ENCODE results near the gene HRAS.

HRAS gene

GRCh38 chr11:567629-568292 is 32.4 kb upstream of the HRAS start:
- H3K9me3 ChIP-seq (ENCODE audit: control insufficient read depth in 5 of 5, low read length in 5 of 5): no peaks in the 10 kb centered on the region
- peaks cover 2 to 17% (median 15%) of the 10 kb centered on the region in 5 donors for H3K4me1 ChIP-seq (ENCODE audit: control insufficient read depth in 5 of 5, insufficient read depth in 5 of 5, low read length in 5 of 5)
- peak overlapping the region in 1 of 5 donors; percentile 62 for H3K9ac ChIP-seq (ENCODE audit: low read length in 5 of 5)
- H3K27ac ChIP-seq (ENCODE audit: low read depth, low read length): no peak overlapping the region
- peak overlapping the region in 4 of 5 donors; percentile 22 to 70 (median 36) for H3K4me3 ChIP-seq (ENCODE audit: low read depth in 1 of 5, low read length in 5 of 5)
- peaks cover 0 to 4% (median 0%) of the 10 kb centered on the region in 5 donors for H3K27me3 ChIP-seq (ENCODE audit: control insufficient read depth in 5 of 5, insufficient read depth in 4 of 5, low read length in 5 of 5)
- H3K36me3 ChIP-seq (ENCODE audit: control insufficient read depth in 5 of 5, insufficient read depth in 5 of 5, low read length in 5 of 5): peaks cover 0 to 3% (median 0%) of the 10 kb centered on the region in 5 donors

DNA sequence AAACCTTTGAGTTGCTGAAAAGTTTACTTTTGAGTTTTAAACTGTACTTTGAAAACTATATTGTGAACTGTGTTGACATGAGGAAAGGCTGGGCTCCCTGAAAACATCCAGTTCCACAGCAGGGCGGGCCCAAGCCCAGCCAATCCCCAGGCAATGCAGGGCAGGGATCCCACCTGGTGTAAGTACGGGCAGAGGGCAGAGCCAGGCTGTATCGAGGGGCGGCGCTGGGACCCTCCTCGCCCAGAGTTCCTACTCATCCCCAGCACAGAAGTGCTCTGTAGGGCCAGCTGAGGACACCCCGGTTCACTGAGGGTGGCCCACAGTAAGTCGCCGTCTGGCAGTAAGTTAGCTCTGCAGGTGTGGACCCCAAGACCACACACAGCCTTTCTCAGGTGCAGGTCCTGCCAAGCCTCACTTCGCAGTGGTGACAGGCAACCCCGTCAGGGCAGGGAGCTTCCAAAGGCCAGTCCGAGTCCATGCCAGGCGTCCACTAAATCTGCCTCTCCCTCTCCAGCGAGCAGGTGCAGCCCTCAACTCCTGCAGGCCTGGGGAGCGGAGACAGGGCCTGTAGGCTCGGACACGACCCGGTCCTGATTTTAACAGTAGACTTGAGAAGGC is 31.7 kb upstream of the HRAS start:
- Histone ChIP-seq H3K9me3 (ENCODE audit: control insufficient read depth in 5 of 5, low read length in 5 of 5) (no peaks in the 10 kb centered on the region), H3K36me3 (ENCODE audit: control insufficient read depth in 5 of 5, insufficient read depth in 5 of 5, low read length in 5 of 5) (peaks cover 0 to 3% (median 0%) of the 10 kb centered on the region in 5 donors), H3K27ac (ENCODE audit: low read depth, low read length) (no peak overlapping the region), H3K27me3 (ENCODE audit: control insufficient read depth in 5 of 5, insufficient read depth in 4 of 5, low read length in 5 of 5) (peaks cover 0 to 4% (median 0%) of the 10 kb centered on the region in 5 donors), H3K9ac (ENCODE audit: low read length in 5 of 5) (no peak overlapping the region), H3K4me1 (ENCODE audit: control insufficient read depth in 5 of 5, insufficient read depth in 5 of 5, low read length in 5 of 5) (peaks cover 2 to 17% (median 15%) of the 10 kb centered on the region in 5 donors), H3K4me3 (ENCODE audit: low read depth in 1 of 5, low read length in 5 of 5) (no peak overlapping the region)

DNA sequence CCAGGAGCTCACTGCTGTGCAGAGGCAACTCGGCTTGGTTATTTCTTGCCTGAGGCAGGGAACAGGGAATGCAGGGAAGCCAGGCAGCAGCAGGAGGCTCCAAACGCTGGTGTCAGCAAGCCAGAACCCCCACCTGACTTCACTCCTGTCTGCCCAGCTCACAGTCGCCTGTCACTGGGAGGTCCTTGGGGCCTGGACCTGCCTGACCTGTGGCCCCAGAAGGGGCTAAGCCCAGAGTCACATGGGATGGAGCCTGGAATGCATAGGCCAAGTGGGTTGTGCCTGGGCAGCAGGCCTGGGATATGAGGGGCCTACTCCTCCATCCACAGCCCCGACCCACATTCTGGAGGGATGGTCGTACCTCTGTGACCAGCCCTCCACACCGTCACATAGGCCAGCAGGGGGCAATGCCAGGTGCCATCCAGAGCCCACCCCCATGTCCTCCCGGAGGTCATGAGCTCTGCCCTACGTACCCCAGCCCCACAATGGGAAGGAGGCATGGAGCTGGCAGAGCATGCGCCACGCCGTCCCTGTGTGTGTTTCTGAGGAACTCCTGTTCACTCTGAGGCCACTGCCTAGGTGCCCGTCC is 30.6 kb upstream of the HRAS start:
- no peaks in the 10 kb centered on the region for H3K9me3 ChIP-seq (ENCODE audit: control insufficient read depth in 5 of 5, low read length in 5 of 5)
- H3K4me1 ChIP-seq (ENCODE audit: control insufficient read depth in 5 of 5, insufficient read depth in 5 of 5, low read length in 5 of 5): peaks cover 2 to 27% (median 24%) of the 10 kb centered on the region in 5 donors
- H3K27ac ChIP-seq (ENCODE audit: low read depth, low read length): no peak overlapping the region
- no peak overlapping the region for H3K4me3 ChIP-seq (ENCODE audit: low read depth in 1 of 5, low read length in 5 of 5)
- no peak overlapping the region for H3K9ac ChIP-seq (ENCODE audit: low read length in 5 of 5)
- H3K36me3 ChIP-seq (ENCODE audit: control insufficient read depth in 5 of 5, insufficient read depth in 5 of 5, low read length in 5 of 5): peaks cover 0 to 3% (median 0%) of the 10 kb centered on the region in 5 donors
- H3K27me3 ChIP-seq (ENCODE audit: control insufficient read depth in 5 of 5, insufficient read depth in 4 of 5, low read length in 5 of 5): no peaks in the 10 kb centered on the region

GRCh38 chr11:563812-564578 is 28.6 kb upstream of the HRAS start:
- no peak overlapping the region for H3K27ac ChIP-seq (ENCODE audit: low read depth, low read length)
- H3K36me3 ChIP-seq (ENCODE audit: control insufficient read depth in 5 of 5, insufficient read depth in 5 of 5, low read length in 5 of 5): peaks cover 0 to 3% (median 0%) of the 10 kb centered on the region in 5 donors
- H3K4me1 ChIP-seq (ENCODE audit: control insufficient read depth in 5 of 5, insufficient read depth in 5 of 5, low read length in 5 of 5): peaks cover 0 to 29% (median 24%) of the 10 kb centered on the region in 5 donors

GRCh38 chr11:563066-563811 is 27.9 kb upstream of the HRAS start:
- Histone ChIP-seq H3K27ac (ENCODE audit: low read depth, low read length) (no peak overlapping the region), H3K4me1 (ENCODE audit: control insufficient read depth in 5 of 5, insufficient read depth in 5 of 5, low read length in 5 of 5) (peaks cover 0 to 27% (median 23%) of the 10 kb centered on the region in 5 donors), H3K27me3 (ENCODE audit: control insufficient read depth in 5 of 5, insufficient read depth in 4 of 5, low read length in 5 of 5) (peaks cover 4 to 17% (median 13%) of the 10 kb centered on the region in 5 donors), H3K9me3 (ENCODE audit: control insufficient read depth in 5 of 5, low read length in 5 of 5) (no peaks in the 10 kb centered on the region), H3K36me3 (ENCODE audit: control insufficient read depth in 5 of 5, insufficient read depth in 5 of 5, low read length in 5 of 5) (peaks cover 0 to 3% (median 0%) of the 10 kb centered on the region in 5 donors), H3K4me3 (ENCODE audit: low read depth in 1 of 5, low read length in 5 of 5) (no peak overlapping the region), H3K9ac (ENCODE audit: low read length in 5 of 5) (no peak overlapping the region)

More at GRCh38 chr11:563812-564578, 28.6 kb upstream of the HRAS start:
- no peaks in the 10 kb centered on the region for H3K9me3 ChIP-seq (ENCODE audit: control insufficient read depth in 5 of 5, low read length in 5 of 5)
- no peak overlapping the region for H3K9ac ChIP-seq (ENCODE audit: low read length in 5 of 5)
- H3K27me3 ChIP-seq (ENCODE audit: control insufficient read depth in 5 of 5, insufficient read depth in 4 of 5, low read length in 5 of 5): peaks cover 3 to 9% (median 6%) of the 10 kb centered on the region in 5 donors
- no peak overlapping the region for H3K4me3 ChIP-seq (ENCODE audit: low read depth in 1 of 5, low read length in 5 of 5)

DNA sequence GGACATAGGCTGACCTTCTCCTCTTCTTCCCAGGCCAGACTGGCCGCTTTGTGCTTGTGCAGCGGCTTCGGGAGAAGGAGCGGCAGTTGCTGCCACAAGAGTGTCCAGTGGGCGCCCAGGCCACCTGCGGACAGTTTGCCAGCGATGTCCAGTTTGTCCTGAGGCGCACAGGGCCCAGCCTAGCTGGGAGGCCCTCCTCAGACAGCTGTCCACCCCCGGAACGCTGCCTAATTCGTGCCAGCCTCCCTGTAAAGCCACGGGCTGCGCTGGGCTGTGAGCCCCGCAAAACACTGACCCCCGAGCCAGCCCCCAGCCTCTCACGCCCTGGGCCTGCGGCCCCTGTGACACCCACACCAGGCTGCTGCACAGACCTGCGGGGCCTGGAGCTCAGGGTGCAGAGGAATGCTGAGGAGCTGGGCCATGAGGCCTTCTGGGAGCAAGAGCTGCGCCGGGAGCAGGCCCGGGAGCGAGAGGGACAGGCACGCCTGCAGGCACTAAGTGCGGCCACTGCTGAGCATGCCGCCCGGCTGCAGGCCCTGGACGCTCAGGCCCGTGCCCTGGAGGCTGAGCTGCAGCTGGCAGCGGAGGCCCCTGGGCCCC is 26.8 kb upstream of the HRAS start:
- Histone ChIP-seq H3K27ac (ENCODE audit: low read depth, low read length) (no peak overlapping the region), H3K36me3 (ENCODE audit: control insufficient read depth in 5 of 5, insufficient read depth in 5 of 5, low read length in 5 of 5) (peaks cover 0 to 3% (median 0%) of the 10 kb centered on the region in 5 donors), H3K9me3 (ENCODE audit: control insufficient read depth in 5 of 5, low read length in 5 of 5) (no peaks in the 10 kb centered on the region), H3K4me3 (ENCODE audit: low read depth in 1 of 5, low read length in 5 of 5) (peak overlapping the region in 1 of 5 donors; percentile 68), H3K4me1 (ENCODE audit: control insufficient read depth in 5 of 5, insufficient read depth in 5 of 5, low read length in 5 of 5) (peaks cover 0 to 20% (median 16%) of the 10 kb centered on the region in 5 donors), H3K9ac (ENCODE audit: low read length in 5 of 5) (peak overlapping the region in 1 of 5 donors; percentile 23), H3K27me3 (ENCODE audit: control insufficient read depth in 5 of 5, insufficient read depth in 4 of 5, low read length in 5 of 5) (peaks cover 13 to 26% (median 22%) of the 10 kb centered on the region in 5 donors)

DNA sequence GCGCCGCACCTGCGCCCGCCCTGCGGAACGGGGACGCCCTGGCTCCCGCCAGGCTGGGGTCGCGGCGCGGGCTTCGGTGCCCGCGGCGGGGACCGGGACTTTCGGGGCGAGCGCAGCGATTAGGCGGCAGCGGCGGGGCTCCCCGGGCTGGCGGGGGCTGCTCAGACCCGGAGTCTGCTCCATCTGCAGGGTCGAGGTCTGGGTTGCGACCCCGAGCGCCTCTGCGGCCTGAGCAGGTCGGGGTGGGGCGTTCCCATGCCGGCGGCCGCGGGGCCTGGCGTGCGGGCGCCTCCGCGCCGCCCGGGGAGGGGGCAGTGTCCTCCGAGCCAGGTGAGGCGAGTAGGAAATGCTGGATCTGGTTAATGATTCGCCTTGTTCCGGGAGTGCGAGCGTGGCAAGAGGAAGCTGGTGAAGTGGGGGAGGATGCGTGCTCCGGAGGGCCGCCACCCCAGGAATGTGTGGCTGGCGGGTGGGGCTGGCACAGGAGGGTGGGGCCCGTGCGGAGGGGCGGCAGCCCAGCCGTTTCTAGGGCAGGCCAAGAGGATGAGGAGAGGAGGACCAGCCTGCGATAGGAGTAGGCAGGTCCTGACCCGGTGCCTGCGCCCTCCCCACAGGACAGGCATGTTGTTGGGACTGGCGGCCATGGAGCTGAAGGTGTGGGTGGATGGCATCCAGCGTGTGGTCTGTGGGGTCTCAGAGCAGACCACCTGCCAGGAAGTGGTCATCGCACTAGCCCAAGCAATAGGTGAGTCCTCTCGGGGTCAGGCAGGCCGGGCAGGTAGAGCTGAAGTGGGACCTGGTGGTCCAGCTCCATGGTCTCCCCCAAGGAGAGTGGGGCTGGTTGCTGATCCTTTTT is 26.0 kb upstream of the HRAS start:
- H3K4me3 ChIP-seq (ENCODE audit: low read depth in 1 of 5, low read length in 5 of 5): peak overlapping the region in 4 of 5 donors; percentile 65 to 81 (median 70)
- H3K27me3 ChIP-seq (ENCODE audit: control insufficient read depth in 5 of 5, insufficient read depth in 4 of 5, low read length in 5 of 5): peaks cover 20 to 34% (median 30%) of the 10 kb centered on the region in 5 donors
- H3K36me3 ChIP-seq (ENCODE audit: control insufficient read depth in 5 of 5, insufficient read depth in 5 of 5, low read length in 5 of 5): peaks cover 0 to 3% (median 0%) of the 10 kb centered on the region in 5 donors
- no peak overlapping the region for H3K27ac ChIP-seq (ENCODE audit: low read depth, low read length)
- peak overlapping the region in 4 of 5 donors; percentile 17 to 62 (median 21) for H3K9ac ChIP-seq (ENCODE audit: low read length in 5 of 5)
- peaks cover 0 to 20% (median 16%) of the 10 kb centered on the region in 5 donors for H3K4me1 ChIP-seq (ENCODE audit: control insufficient read depth in 5 of 5, insufficient read depth in 5 of 5, low read length in 5 of 5)
- H3K9me3 ChIP-seq (ENCODE audit: control insufficient read depth in 5 of 5, low read length in 5 of 5): no peaks in the 10 kb centered on the region

- no peaks in the 10 kb centered on the region for H3K9me3 ChIP-seq (ENCODE audit: control insufficient read depth in 5 of 5, low read length in 5 of 5)
- H3K27ac ChIP-seq (ENCODE audit: low read depth, low read length): no peak within 1 kb of the TSS
- peak within 1 kb of the TSS in 4 of 5 donors; percentile 65 to 81 (median 70) for H3K4me3 ChIP-seq (ENCODE audit: low read depth in 1 of 5, low read length in 5 of 5)
- H3K27me3 ChIP-seq (ENCODE audit: control insufficient read depth in 5 of 5, insufficient read depth in 4 of 5, low read length in 5 of 5): peaks cover 28 to 43% (median 37%) of the 10 kb centered on the region in 5 donors
- H3K9ac ChIP-seq (ENCODE audit: low read length in 5 of 5): peak within 1 kb of the TSS in 4 of 5 donors; percentile 19 to 78 (median 61)
- peaks cover 0 to 3% (median 0%) of the 10 kb centered on the region in 5 donors for H3K36me3 ChIP-seq (ENCODE audit: control insufficient read depth in 5 of 5, insufficient read depth in 5 of 5, low read length in 5 of 5)
- peaks cover 0 to 20% (median 18%) of the 10 kb centered on the region in 5 donors for H3K4me1 ChIP-seq (ENCODE audit: control insufficient read depth in 5 of 5, insufficient read depth in 5 of 5, low read length in 5 of 5)
Observed at GRCh38 chr11:560305-561147, 25.1 kb upstream of the HRAS start, which contains the start of the genes LMNTD2 and RASSF7. Gene LMNTD2, minus strand, starts transcription at chr11:560738. Its CDS starts 22 bp downstream, at chr11:560716. Gene RASSF7, plus strand, starts transcription at chr11:560970. Its CDS starts 799 bp downstream, at chr11:561769.

Data from subcutaneous abdominal adipose tissue (tissue), 5 donors.